Kidney (tissue), 14 donors: ENCODE results near the gene KLF14. TPM values are rescaled to one million over a fixed set of nuclear protein-coding genes. Genes with fewer than 3 reads are reported as not detected.

ENCODE experiments used
- DNase-seq, 5 donors: peaks; one replicate each; pipeline ENCODE4 v3.0.0-alpha.2; 2013 to 2020
- FAIRE-seq: peaks from 2 replicates; lab custom pipeline; 2012; peaks lifted over from hg19 to GRCh38; lab: Jason Lieb, UNC
- H3K27ac ChIP-seq, 2 donors: one replicate each; pipeline ENCODE4 v1.7.0; 2013; ENCODE audit warnings: low read depth in 2 of 2, low read length in 2 of 2, inconsistent platforms in 1 of 2
- H3K27me3 ChIP-seq: one replicate; pipeline ENCODE4 v1.7.1; 2013; ENCODE audit warnings: low read length, inconsistent platforms; ENCODE audit not compliant: control insufficient read depth, insufficient read depth
- H3K36me3 ChIP-seq, 3 donors: one replicate each; pipeline versions ENCODE4 v1.7.0 to v1.7.1; 2013; ENCODE audit warnings: low read length in 3 of 3, control low read depth in 1 of 3, inconsistent platforms in 1 of 3; ENCODE audit not compliant: insufficient read depth in 3 of 3, control insufficient read depth in 2 of 3
- H3K4me1 ChIP-seq, 3 donors: one replicate each; pipeline versions ENCODE4 v1.7.0 to v1.7.1; 2013; ENCODE audit warnings: low read length in 3 of 3, inconsistent platforms in 1 of 3, low read depth in 1 of 3; ENCODE audit not compliant: control insufficient read depth in 2 of 3, insufficient read depth in 2 of 3
- H3K4me3 ChIP-seq, 3 donors: one replicate each; pipeline versions ENCODE4 v1.7.0 to v1.8.1; 2013; ENCODE audit warnings: low read length in 3 of 3, control low read depth in 1 of 3, inconsistent platforms in 1 of 3
- H3K9ac ChIP-seq, 3 donors: one replicate each; pipeline versions ENCODE4 v1.7.0 to v1.7.1; 2013; ENCODE audit warnings: low read length in 3 of 3, control low read depth in 1 of 3, inconsistent platforms in 1 of 3
- H3K9me3 ChIP-seq, 3 donors: one replicate each; pipeline versions ENCODE4 v1.7.0 to v1.7.1; 2013; ENCODE audit warnings: low read length in 3 of 3, control low read depth in 1 of 3, inconsistent platforms in 1 of 3; ENCODE audit not compliant: control insufficient read depth in 2 of 3, insufficient read depth in 1 of 3
- intact Hi-C: fragments of 100-400 bp; cut with DNase I; formaldehyde crosslinking; loops from one replicate; pipeline ENCODE4 v1.11.1; 2022
- polyA plus RNA-seq: library from polyadenylated mRNA; stranded (reverse); fragments of 350-450 nt; fragmentation: Illumina TruSeq; extraction: RNeasy Lipid Tissue Mini Kit (QIAGEN cat#74804); gene quantifications from one replicate; pipeline ENCODE4 v1.2.3, GENCODE V29; 2014; ENCODE audit warnings: low read depth, low replicate concordance; ENCODE audit not compliant: insufficient read depth
- total RNA-seq: library from RNA; stranded (reverse); fragmentation: NEBNext Ultra II Directional; extraction: Animal tissue kit (Norgen Biotek cat#: 25700); gene quantifications from one replicate; pipeline ENCODE4 v1.2.1, GENCODE V29; 2021
- TF ChIP-seq, protein P1 (sequence below): IDR thresholded peaks from 3 replicates; pipeline ENCODE4 v1.5.1; 2012; ENCODE audit warnings: mild to moderate bottlenecking, moderate library complexity, borderline replicate concordance; ENCODE audit not compliant: insufficient read depth; ENCODE audit errors: extremely low read depth
- donor health status: control.
- donor health status: control.
- donor health status: control.
- donor health status: control.
- donor health status: control.
- donor health status: DM: yes; HTN: yes; CAD: no.
- donor health status: Normal renal cell carcinoma (clear cell type).

KLF14 gene
- total and polyA plus RNA-seq, 2 donors from 2014 or later = 0.13 TPM; not detected in 1

DNA sequence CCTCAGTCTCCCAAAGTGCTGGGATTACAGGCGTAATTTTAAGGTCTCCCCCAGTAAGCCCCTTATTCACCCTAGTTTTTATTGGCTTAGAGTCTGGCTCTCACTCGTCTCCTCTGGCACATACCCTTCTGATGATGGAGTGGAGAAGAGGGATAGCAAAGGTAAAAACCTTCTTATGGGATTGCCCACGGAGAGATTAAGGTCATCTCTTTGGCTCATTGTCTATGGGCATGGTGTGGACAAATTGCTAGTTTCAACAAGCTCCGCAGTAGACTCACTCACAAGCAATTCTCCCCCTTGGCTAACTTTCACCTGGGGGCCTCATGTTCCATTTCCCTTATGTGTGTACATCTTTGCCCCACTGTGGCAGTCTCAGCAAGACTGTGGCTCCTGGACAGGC is 25.2 kb downstream of the KLF14 start:
- TF ChIP-seq, protein P1, sequence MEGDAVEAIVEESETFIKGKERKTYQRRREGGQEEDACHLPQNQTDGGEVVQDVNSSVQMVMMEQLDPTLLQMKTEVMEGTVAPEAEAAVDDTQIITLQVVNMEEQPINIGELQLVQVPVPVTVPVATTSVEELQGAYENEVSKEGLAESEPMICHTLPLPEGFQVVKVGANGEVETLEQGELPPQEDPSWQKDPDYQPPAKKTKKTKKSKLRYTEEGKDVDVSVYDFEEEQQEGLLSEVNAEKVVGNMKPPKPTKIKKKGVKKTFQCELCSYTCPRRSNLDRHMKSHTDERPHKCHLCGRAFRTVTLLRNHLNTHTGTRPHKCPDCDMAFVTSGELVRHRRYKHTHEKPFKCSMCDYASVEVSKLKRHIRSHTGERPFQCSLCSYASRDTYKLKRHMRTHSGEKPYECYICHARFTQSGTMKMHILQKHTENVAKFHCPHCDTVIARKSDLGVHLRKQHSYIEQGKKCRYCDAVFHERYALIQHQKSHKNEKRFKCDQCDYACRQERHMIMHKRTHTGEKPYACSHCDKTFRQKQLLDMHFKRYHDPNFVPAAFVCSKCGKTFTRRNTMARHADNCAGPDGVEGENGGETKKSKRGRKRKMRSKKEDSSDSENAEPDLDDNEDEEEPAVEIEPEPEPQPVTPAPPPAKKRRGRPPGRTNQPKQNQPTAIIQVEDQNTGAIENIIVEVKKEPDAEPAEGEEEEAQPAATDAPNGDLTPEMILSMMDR = no peak
- DNase-seq (no peak), FAIRE-seq (no peak)
- no peak overlapping the region for H3K9ac ChIP-seq
- H3K4me3 ChIP-seq = no peak overlapping the region
- H3K4me1 ChIP-seq = no peaks in the 10 kb centered on the region
- H3K27me3 ChIP-seq = no peaks in the 10 kb centered on the region
- intact Hi-C loops = no loop called here
- H3K36me3 ChIP-seq = no peaks in the 10 kb centered on the region
- no peak overlapping the region for H3K27ac ChIP-seq
- peaks cover 0 to 4% (median 0%) of the 10 kb centered on the region in 3 donors for H3K9me3 ChIP-seq

DNA sequence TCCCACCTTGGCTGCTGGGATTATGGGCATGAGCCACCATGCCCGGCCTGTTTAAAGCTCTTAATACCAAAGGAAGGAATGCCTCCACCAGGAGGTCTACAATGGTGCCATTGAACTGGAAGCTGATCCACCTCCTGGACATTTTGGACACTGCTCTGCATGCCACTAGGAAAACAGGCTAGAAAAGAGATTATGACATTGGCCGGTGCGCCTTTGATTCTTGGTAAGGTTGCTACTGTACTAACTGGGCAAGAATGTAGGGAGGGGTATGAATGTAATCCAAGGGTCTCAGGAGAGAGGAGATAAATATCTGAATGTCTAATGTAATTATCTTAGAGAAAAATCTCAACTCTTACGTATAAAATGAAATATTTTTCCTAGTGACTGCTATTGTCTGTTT is 26.0 kb downstream of the KLF14 start:
- H3K36me3 ChIP-seq = no peaks in the 10 kb centered on the region
- DNase-seq (no peak), FAIRE-seq (no peak)
- no peaks in the 10 kb centered on the region for H3K27me3 ChIP-seq
- intact Hi-C loops = no loop called here
- TF ChIP-seq, protein P1 = no peak
- no peak overlapping the region for H3K27ac ChIP-seq
- H3K9ac ChIP-seq = no peak overlapping the region
- no peak overlapping the region for H3K4me3 ChIP-seq
- peaks cover 0 to 4% (median 0%) of the 10 kb centered on the region in 3 donors for H3K9me3 ChIP-seq
- H3K4me1 ChIP-seq = no peaks in the 10 kb centered on the region

DNA sequence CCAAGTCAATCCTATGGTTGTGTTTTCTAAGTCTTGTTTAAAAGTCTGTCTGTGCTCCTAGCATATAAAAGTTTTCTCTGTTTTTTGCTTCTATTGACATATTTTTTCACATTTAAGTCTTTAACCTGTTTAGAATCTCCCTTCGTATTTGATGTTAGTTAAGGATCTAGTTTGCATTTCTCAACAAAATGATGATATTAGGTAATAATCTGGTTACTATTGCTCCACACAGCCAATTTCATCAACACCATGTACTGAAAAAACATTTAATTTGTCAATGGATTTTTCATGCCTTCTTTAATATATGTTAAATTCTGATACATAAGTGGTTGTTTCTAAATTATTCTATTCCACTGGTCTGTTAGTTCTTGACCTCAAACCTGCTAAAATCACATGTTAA is 30.2 kb downstream of the KLF14 start:
- no peaks in the 10 kb centered on the region for H3K27me3 ChIP-seq
- no peak for FAIRE-seq
- no peak overlapping the region for H3K4me3 ChIP-seq
- H3K36me3 ChIP-seq = no peaks in the 10 kb centered on the region
- TF ChIP-seq, protein P1 = no peak
- no peak overlapping the region for H3K9ac ChIP-seq
- no peak overlapping the region for H3K27ac ChIP-seq
- DNase-seq = no peak
- intact Hi-C loops = no loop called here
- peaks cover 0 to 4% (median 0%) of the 10 kb centered on the region in 3 donors for H3K9me3 ChIP-seq
- H3K4me1 ChIP-seq = no peaks in the 10 kb centered on the region

DNA sequence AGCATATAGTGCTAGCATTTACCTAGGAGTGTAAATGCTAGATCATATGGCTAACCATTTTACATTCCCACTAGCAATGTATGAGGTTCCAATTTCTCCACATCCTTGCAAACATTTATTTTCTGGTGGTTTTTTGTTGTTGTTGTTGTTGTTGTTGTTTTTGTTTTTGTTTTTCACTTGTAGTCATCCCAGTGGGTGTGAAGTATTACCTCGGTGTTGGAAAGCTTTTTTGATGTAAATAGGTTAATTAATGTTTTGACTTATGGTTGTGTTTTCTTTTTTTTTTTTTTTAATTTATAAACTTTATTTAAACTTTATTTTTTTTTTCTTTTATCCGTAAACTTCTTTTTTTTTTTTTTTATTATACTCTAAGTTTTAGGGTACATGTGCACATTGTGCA is 32.4 kb downstream of the KLF14 start:
- Histone ChIP-seq H3K36me3 (no peaks in the 10 kb centered on the region), H3K4me3 (no peak overlapping the region), H3K27ac (no peak overlapping the region), H3K4me1 (no peaks in the 10 kb centered on the region), H3K27me3 (no peaks in the 10 kb centered on the region), H3K9ac (no peak overlapping the region), H3K9me3 (peaks cover 0 to 4% (median 0%) of the 10 kb centered on the region in 3 donors)
- TF ChIP-seq, protein P1 = no peak
- FAIRE-seq (peak; percentile 23), DNase-seq (no peak)
- intact Hi-C loops = no loop called here
